Cardiac atrium fibroblast (primary cell): ENCODE data around the gene RCN1. TPM values are rescaled to one million over a fixed set of nuclear protein-coding genes. Genes with fewer than 3 reads are reported as not detected.

Source experiments
- total RNA-seq: library from RNA; depleted of rRNA; stranded (reverse); fragments of >200 nt; gene quantifications from 2 replicates; pipeline ENCODE4 v1.2.3, GENCODE V29; 2015

RCN1 gene
- 447 and 484 TPM in 2 replicates for total RNA-seq

GRCh38 chr11:32090545-32091370 lies at the start of gene RCN1:
RCN1 (plus strand) TSS chr11:32091074; CDS start chr11:32091197, 123 bp downstream.

